PC-9 (cell line): ENCODE measurements around the gene BAHD1.

Source experiments
- CTCF ChIP-seq: fragments of 200-600 bp; sonication (generic); conservative IDR thresholded peaks from 2 replicates; pipeline ENCODE4 v1.6.1; 2017; ENCODE audit warnings: mixed run types, antibody characterized with exemption, mild to moderate bottlenecking, moderate library complexity
- EZH2 ChIP-seq: fragments of 200-600 bp; sonication (generic); IDR thresholded peaks from 2 replicates; pipeline ENCODE4 v1.8.0; 2017; ENCODE audit warnings: antibody characterized with exemption, low read depth

GRCh38 chr15:40454904-40455391, 14.2 kb downstream of the BAHD1 start:
- no peak for TF ChIP-seq CTCF
- no peak for TF ChIP-seq EZH2
